Mesothelial cell of epicardium (in vitro differentiated cells): ENCODE results near the gene PTPN2. TPM values are rescaled to one million over a fixed set of nuclear protein-coding genes. Genes with fewer than 3 reads are reported as not detected.
A peak's percentile ranks its signal among the peaks of the same experiment; 100 is the strongest.

ENCODE experiments used
- DNase-seq, 2 experiments: peaks; one replicate each; pipeline ENCODE4 v3.0.0; 2021; ENCODE audit warnings: low spot score in 2 of 2; ENCODE audit not compliant: unreplicated experiment in 2 of 2
- H3K27ac Mint-ChIP-seq: 2 replicates; pipeline ENCODE4 v1.8.0; 2021; ENCODE audit warnings: mixed read lengths
- H3K27me3 Mint-ChIP-seq: 2 replicates; pipeline ENCODE4 v1.8.0; 2021; ENCODE audit warnings: low read depth, mixed read lengths
- H3K36me3 Mint-ChIP-seq: 2 replicates; pipeline ENCODE4 v1.8.0; 2021; ENCODE audit warnings: mixed read lengths
- H3K4me1 Mint-ChIP-seq: 2 replicates; pipeline ENCODE4 v1.8.0; 2021; ENCODE audit warnings: mixed read lengths
- H3K4me3 Mint-ChIP-seq: 2 replicates; pipeline ENCODE4 v1.8.0; 2021; ENCODE audit warnings: mild to moderate bottlenecking, moderate library complexity, mixed read lengths
- H3K9me3 Mint-ChIP-seq: 2 replicates; pipeline ENCODE4 v1.8.0; 2021; ENCODE audit warnings: mixed read lengths
- total RNA-seq: library from RNA; stranded (reverse); gene quantifications from 3 replicates; pipeline ENCODE4 v1.2.1, GENCODE V29; 2021
- TF ChIP-seq, protein P1 (sequence below): fragments of 200-600 bp; sonication (generic); IDR thresholded peaks from one replicate; pipeline ENCODE4 v1.5.0; 2021; ENCODE audit warnings: antibody characterized with exemption; ENCODE audit not compliant: unreplicated experiment

Gene PTPN2
- total RNA-seq, 1 donor from 2014 or later: 37.0 TPM

DNA sequence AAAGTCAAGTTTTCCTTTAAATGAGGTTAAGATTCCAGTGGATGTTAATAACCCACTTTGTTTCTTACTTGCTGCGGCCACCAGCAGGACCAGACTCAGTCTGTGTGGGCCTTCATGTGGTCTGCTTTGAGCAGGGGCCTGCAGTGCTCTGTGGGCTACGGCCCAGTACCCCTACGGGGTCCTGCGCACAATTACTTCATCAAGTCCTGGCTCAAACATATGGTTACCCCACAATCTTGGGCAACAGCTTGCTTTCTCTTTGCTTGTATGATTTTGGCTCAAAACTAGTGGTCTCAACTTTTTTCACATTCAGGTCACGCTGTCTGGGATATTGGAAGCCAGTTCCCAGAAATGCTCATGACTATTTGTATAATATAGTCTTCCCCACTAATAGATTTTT is 64.2 kb downstream of the PTPN2 start:
- Mint-ChIP-seq H3K27me3 (no peaks in the 10 kb centered on the region), H3K4me1 (peaks cover 5% of the 10 kb centered on the region), H3K27ac (no peak overlapping the region), H3K36me3 (peaks cover 21% of the 10 kb centered on the region), H3K9me3 (no peaks in the 10 kb centered on the region), H3K4me3 (no peak overlapping the region)
- no peak for DNase-seq
- TF ChIP-seq, protein P1, sequence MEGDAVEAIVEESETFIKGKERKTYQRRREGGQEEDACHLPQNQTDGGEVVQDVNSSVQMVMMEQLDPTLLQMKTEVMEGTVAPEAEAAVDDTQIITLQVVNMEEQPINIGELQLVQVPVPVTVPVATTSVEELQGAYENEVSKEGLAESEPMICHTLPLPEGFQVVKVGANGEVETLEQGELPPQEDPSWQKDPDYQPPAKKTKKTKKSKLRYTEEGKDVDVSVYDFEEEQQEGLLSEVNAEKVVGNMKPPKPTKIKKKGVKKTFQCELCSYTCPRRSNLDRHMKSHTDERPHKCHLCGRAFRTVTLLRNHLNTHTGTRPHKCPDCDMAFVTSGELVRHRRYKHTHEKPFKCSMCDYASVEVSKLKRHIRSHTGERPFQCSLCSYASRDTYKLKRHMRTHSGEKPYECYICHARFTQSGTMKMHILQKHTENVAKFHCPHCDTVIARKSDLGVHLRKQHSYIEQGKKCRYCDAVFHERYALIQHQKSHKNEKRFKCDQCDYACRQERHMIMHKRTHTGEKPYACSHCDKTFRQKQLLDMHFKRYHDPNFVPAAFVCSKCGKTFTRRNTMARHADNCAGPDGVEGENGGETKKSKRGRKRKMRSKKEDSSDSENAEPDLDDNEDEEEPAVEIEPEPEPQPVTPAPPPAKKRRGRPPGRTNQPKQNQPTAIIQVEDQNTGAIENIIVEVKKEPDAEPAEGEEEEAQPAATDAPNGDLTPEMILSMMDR: no peak

DNA sequence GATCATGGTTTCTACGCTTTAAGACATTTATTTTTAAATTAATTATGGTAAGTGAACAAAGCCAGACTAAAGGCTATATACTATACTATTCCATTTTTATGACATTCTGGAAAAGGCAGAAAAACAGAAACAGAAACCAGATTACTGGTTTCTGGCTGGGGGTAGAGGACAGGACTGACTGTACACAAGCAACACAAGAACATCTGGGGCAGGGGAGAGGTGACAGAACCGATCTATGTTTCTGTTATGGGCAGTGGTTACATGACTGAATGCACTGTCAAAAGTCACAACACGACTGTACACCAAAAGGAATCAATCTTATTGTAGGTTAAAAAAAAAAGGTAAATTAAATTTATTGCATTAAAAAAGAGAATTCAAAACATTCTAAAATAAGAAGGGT is 64.7 kb downstream of the PTPN2 start:
- H3K9me3 Mint-ChIP-seq: no peaks in the 10 kb centered on the region
- H3K4me1 Mint-ChIP-seq: peaks cover 5% of the 10 kb centered on the region
- H3K4me3 Mint-ChIP-seq: no peak overlapping the region
- H3K27me3 Mint-ChIP-seq: no peaks in the 10 kb centered on the region
- no peak overlapping the region for H3K27ac Mint-ChIP-seq
- peaks cover 20% of the 10 kb centered on the region for H3K36me3 Mint-ChIP-seq
- no peak for DNase-seq
- TF ChIP-seq, protein P1: no peak

DNA sequence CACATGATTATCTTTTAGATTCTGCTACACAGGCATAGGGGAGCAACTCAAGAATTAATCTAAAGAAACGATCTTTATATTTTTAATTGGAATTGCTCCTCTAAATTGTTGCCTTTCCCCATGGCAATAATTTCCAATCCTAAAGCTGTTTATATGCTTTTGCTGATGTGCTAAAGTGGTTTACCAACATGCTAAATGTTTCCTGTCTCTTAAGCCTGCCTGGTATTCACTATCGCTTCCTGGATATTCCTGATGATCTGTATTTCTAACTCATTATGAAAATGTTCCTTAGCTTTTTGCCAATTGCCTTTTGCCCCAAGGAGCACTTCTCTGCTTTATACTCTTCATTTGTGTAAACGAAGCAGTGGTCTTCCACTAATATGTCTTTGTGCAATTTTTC is 65.8 kb downstream of the PTPN2 start:
- no peaks in the 10 kb centered on the region for H3K27me3 Mint-ChIP-seq
- H3K4me3 Mint-ChIP-seq: no peak overlapping the region
- TF ChIP-seq, protein P1: no peak
- H3K36me3 Mint-ChIP-seq: peaks cover 17% of the 10 kb centered on the region
- no peak for DNase-seq
- peak overlapping the region; percentile 51 for H3K27ac Mint-ChIP-seq
- no peaks in the 10 kb centered on the region for H3K9me3 Mint-ChIP-seq
- H3K4me1 Mint-ChIP-seq: peaks cover 5% of the 10 kb centered on the region

DNA sequence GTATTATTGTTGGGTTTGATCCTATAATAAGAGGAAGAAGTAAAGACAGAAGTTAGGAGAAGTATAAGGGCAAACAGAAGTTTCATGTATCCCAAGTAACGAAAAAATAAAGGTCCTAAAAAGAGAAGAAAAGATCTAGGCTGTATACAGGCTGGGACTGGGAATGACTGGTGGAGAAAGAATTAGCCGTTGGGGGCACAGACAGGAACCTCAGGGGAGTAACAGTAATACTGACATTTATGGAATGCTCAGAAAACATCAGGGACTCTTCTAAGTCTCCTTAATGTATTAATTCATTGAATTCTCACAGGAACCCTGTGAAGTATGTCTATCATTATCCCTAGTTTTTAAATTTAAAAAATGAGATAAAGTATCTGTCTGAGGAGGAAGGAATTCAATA is 67.6 kb downstream of the PTPN2 start:
- H3K4me3 Mint-ChIP-seq: no peak overlapping the region
- TF ChIP-seq, protein P1: no peak
- no peaks in the 10 kb centered on the region for H3K9me3 Mint-ChIP-seq
- H3K36me3 Mint-ChIP-seq: peaks cover 17% of the 10 kb centered on the region
- no peaks in the 10 kb centered on the region for H3K27me3 Mint-ChIP-seq
- peaks cover 1% of the 10 kb centered on the region for H3K4me1 Mint-ChIP-seq
- H3K27ac Mint-ChIP-seq: no peak overlapping the region
- no peak for DNase-seq

DNA sequence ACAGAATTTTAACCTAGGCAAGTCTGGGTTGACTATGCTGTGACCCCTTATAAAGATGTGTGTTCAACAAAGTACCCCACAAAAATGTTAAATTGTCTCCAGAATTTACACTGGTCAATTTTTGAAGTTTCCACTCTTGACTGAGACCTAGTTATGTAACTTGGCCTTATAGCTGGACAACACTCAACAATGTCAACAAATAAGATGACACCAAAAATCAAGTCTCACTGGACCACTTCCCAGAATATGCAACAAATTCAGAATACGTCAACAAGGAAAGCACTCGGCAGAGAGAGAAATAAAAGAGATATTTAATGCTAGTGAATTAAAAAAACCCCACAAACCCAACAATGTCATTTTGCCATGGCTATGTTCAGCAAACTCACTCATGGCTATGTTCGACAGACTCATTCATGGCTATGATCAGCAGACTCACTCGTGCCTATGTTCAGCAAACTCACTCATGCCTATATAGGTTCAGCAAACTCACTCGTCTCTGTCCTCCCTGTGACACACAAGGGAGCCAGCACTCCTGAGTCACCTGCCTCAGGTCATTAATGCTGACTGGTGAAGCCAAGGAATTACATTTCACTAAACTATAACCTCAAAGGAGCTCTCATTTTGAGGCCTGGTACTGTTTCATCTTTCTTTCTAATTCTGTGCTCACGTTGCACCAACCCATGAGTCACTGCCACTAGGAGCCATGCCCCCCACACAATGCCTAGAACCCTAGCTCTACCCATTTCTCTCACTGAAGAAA is 72.7 kb downstream of the PTPN2 start:
- DNase-seq: no peak
- H3K27ac Mint-ChIP-seq: no peak overlapping the region
- H3K4me1 Mint-ChIP-seq: no peaks in the 10 kb centered on the region
- no peak overlapping the region for H3K4me3 Mint-ChIP-seq
- H3K36me3 Mint-ChIP-seq: peaks cover 36% of the 10 kb centered on the region
- no peaks in the 10 kb centered on the region for H3K27me3 Mint-ChIP-seq
- TF ChIP-seq, protein P1: no peak
- H3K9me3 Mint-ChIP-seq: peaks cover 13% of the 10 kb centered on the region
